ENCODE data around the gene PEPD. TPM values are rescaled to one million over a fixed set of nuclear protein-coding genes. Genes with fewer than 3 reads are reported as not detected.
A peak's percentile ranks its signal among the peaks of the same experiment; 100 is the strongest.

The PEPD gene
- total RNA-seq, 1 donor from 2014 or later, result 84.7 TPM

DNA sequence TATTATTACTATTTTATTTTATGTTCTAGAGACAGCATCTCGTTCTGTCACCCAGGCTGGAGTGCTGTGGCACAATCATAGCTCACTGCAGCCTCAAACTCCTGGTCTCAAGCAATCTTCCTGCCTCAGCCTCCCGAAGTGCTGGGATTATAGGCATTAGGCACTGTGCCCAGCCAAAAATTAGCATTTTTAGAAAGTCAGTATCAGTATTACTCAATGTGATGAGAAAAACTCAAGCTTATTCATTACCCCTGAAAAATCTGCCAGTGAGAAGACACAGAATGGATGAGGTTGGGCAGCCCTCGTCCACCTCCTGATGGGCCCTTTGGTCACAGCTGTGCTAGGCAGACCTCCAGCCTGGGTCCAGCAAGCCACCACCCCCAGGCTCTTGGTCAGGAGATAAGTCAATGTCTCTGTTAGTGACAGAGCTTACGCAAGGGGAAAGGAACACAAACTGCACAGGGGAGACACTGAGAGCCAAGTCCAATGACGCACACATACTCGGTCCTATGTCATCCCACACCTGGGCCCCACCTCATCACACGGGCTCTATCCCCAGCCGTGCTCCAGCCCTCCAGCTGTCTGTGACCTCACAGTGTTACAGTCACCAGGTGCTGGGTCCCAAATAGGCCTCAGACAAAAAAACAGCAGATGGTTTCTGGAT, 19.8 kb downstream of the PEPD start:
- Mint-ChIP-seq H3K36me3 (no peaks in the 10 kb centered on the region), H3K4me1 (ENCODE audit: unreplicated experiment) (peaks cover 11% of the 10 kb centered on the region), H3K27ac (no peak overlapping the region), H3K27me3 (no peaks in the 10 kb centered on the region), H3K4me3 (no peak overlapping the region), H3K9me3 (no peaks in the 10 kb centered on the region)
- no peak for DNase-seq (ENCODE audit: extremely low spot score, unreplicated experiment)
- TF ChIP-seq, protein P1, sequence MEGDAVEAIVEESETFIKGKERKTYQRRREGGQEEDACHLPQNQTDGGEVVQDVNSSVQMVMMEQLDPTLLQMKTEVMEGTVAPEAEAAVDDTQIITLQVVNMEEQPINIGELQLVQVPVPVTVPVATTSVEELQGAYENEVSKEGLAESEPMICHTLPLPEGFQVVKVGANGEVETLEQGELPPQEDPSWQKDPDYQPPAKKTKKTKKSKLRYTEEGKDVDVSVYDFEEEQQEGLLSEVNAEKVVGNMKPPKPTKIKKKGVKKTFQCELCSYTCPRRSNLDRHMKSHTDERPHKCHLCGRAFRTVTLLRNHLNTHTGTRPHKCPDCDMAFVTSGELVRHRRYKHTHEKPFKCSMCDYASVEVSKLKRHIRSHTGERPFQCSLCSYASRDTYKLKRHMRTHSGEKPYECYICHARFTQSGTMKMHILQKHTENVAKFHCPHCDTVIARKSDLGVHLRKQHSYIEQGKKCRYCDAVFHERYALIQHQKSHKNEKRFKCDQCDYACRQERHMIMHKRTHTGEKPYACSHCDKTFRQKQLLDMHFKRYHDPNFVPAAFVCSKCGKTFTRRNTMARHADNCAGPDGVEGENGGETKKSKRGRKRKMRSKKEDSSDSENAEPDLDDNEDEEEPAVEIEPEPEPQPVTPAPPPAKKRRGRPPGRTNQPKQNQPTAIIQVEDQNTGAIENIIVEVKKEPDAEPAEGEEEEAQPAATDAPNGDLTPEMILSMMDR (conservative IDR thresholded peaks at IDR 0.05), result no peak

DNA sequence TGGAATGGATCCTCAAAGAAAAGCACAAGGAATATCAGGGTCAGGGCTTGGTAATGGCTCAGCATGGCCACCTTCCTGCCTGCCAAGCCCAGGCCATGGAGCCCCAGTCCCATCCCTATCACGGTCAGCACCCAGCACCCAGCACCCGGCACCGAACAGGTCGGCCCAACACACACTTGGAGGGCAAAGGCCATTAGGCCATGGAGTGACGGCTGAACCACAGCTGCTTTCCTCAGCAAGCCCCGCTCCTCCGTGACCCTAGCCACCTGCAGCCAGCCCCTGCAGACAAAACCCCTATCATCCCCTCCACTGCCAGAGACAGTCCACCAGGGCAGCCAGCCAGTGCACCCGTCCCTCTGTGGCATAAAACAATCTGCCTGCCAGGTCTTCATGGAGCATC, 20.6 kb downstream of the PEPD start:
- peaks cover 16% of the 10 kb centered on the region for H3K4me1 Mint-ChIP-seq (ENCODE audit: unreplicated experiment)
- no peak overlapping the region for H3K4me3 Mint-ChIP-seq
- no peaks in the 10 kb centered on the region for H3K27me3 Mint-ChIP-seq
- no peak for DNase-seq (ENCODE audit: extremely low spot score, unreplicated experiment)
- TF ChIP-seq, protein P1 (conservative IDR thresholded peaks at IDR 0.05), result no peak
- no peaks in the 10 kb centered on the region for H3K36me3 Mint-ChIP-seq
- no peaks in the 10 kb centered on the region for H3K9me3 Mint-ChIP-seq
- no peak overlapping the region for H3K27ac Mint-ChIP-seq

DNA sequence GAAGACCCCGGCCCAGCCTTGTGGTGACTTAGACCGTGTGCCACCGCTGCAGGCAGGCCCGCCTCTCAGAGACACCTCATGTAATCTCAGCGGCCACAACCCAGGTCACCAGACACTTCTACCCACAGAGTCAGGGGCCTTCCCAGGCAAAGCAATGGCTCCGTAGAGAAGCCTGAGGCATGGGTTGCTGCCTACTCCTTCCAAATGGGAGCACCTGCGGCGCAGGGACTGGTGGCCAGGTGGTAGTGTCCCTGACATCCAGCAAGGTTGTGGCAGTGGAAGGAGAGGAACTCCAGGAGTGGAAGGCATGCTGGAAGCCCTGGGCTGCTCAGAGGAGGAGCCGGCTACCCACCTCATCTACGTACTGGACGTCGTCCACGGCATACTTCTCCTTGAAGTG, 21.0 kb downstream of the PEPD start:
- no peaks in the 10 kb centered on the region for H3K27me3 Mint-ChIP-seq
- TF ChIP-seq, protein P1 (conservative IDR thresholded peaks at IDR 0.05), result no peak
- H3K9me3 Mint-ChIP-seq, result no peaks in the 10 kb centered on the region
- no peak overlapping the region for H3K4me3 Mint-ChIP-seq
- no peaks in the 10 kb centered on the region for H3K36me3 Mint-ChIP-seq
- no peak for DNase-seq (ENCODE audit: extremely low spot score, unreplicated experiment)
- H3K4me1 Mint-ChIP-seq (ENCODE audit: unreplicated experiment), result peaks cover 16% of the 10 kb centered on the region
- no peak overlapping the region for H3K27ac Mint-ChIP-seq

DNA sequence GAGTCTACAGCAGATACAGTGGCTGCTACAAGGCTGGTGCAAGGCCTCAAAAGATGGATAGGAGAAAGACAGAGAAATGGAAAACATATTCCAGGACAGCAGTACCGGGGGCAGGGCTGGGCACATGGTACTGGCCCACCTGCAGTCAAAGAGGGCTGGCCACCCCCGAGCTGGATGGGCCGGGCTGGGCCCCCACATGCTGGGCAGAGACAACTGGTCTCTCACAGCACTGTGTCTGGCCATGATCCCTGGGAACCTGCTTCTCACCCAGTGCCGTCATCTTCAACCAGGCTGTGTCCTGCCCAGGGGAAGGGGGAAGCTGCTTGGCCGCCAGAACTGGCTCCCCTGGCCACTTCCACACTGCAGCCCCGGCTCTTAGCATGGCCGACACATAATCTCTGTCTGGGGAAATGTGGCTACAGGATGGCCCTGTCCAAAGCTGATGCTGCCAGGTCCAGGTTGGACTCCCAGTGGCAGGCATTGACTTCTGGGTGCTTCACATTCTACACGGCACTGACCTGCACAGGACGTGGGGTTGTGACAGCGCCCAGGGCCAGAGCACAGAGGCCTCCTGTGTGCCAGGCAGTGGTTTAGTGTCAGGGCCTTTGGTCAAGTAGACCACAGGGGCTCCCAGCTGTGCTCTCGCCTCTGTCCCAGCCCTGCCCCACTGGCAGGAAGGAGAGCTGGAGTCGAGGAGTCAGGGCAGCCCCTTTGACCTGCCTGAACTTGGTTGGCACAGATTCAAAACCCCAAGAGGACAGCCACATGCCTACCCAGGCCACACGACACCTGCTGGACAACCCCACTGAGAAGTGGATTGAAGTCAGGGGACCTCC, 21.7 kb downstream of the PEPD start:
- TF ChIP-seq, protein P1 (conservative IDR thresholded peaks at IDR 0.05), result no peak
- Mint-ChIP-seq H3K9me3 (no peaks in the 10 kb centered on the region), H3K4me1 (ENCODE audit: unreplicated experiment) (peaks cover 10% of the 10 kb centered on the region), H3K4me3 (no peak overlapping the region), H3K27me3 (no peaks in the 10 kb centered on the region), H3K36me3 (no peaks in the 10 kb centered on the region), H3K27ac (peak overlapping the region; percentile 43)
- DNase-seq (ENCODE audit: extremely low spot score, unreplicated experiment), result no peak

DNA sequence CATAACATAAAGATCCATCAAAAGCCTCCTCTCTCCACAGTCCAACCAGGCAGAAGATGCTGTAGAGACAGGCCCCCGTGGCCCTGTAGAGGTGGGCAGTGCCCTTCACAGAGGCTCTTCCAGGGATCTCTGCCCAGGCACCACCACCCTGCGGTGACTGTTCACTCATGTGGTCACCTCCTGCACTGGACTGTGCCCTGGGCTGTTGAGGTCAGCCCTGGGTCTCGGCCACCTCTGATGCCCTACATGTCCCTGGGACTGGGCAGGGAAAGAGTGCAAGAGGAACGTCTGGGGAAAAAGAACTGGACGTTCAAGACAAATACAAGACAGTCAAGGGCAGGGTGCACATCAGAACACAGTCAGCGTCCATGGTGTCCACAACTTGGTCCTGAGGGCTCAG, 22.3 kb downstream of the PEPD start:
- H3K27ac Mint-ChIP-seq, result peak overlapping the region; percentile 43
- no peaks in the 10 kb centered on the region for H3K27me3 Mint-ChIP-seq
- no peaks in the 10 kb centered on the region for H3K36me3 Mint-ChIP-seq
- no peaks in the 10 kb centered on the region for H3K9me3 Mint-ChIP-seq
- DNase-seq (ENCODE audit: extremely low spot score, unreplicated experiment), result no peak
- TF ChIP-seq, protein P1 (conservative IDR thresholded peaks at IDR 0.05), result no peak
- no peak overlapping the region for H3K4me3 Mint-ChIP-seq
- H3K4me1 Mint-ChIP-seq (ENCODE audit: unreplicated experiment), result peaks cover 10% of the 10 kb centered on the region

All from type B pancreatic cell (in vitro differentiated cells).